ENCODE results near the gene CGB7.
A peak's percentile ranks its signal among the peaks of the same experiment; 100 is the strongest.

Gene CGB7

GRCh38 chr19:49073514-49074378 lies 16.2 kb upstream of the CGB7 start:
- peak; percentile 34 for DNase-seq
- no peak overlapping the region for H3K27ac ChIP-seq (ENCODE audit: low read length)
- H2AFZ ChIP-seq (ENCODE audit: low read depth, low read length): no peak overlapping the region
- no peaks in the 10 kb centered on the region for H3K9me3 ChIP-seq (ENCODE audit: insufficient read depth, low read length, severe bottlenecking)
- TF ChIP-seq EZH2 (IDR thresholded peaks at IDR 0.05; ENCODE audit: borderline replicate concordance, low read depth, low read length, severe bottlenecking) (no peak), CTCF (IDR thresholded peaks at IDR 0.05; ENCODE audit: borderline replicate concordance, extremely low read depth, low read length, poor library complexity, severe bottlenecking) (peak; percentile 58)
- H4K20me1 ChIP-seq (ENCODE audit: insufficient read depth, low read length): no peaks in the 10 kb centered on the region
- H3K4me1 ChIP-seq (ENCODE audit: insufficient read depth, low read length): no peaks in the 10 kb centered on the region
- no peak for ATAC-seq (ENCODE audit: insufficient read depth, low read depth)
- H3K27me3 ChIP-seq (ENCODE audit: insufficient read depth, low read length, poor library complexity): no peaks in the 10 kb centered on the region
- no peaks in the 10 kb centered on the region for H3K79me2 ChIP-seq (ENCODE audit: insufficient read depth, low read length)
- no peak overlapping the region for H3K4me3 ChIP-seq (ENCODE audit: low read depth in 1 of 2, low read length in 2 of 2)
- no peak overlapping the region for H3K4me2 ChIP-seq (ENCODE audit: insufficient read depth, low read length)
- H3K36me3 ChIP-seq (ENCODE audit: insufficient read depth, low read length): no peaks in the 10 kb centered on the region
- H3K9ac ChIP-seq (ENCODE audit: low read depth, low read length): no peak overlapping the region

GRCh38 chr19:49071860-49072547 lies 14.5 kb upstream of the CGB7 start:
- no peaks in the 10 kb centered on the region for H3K36me3 ChIP-seq (ENCODE audit: insufficient read depth, low read length)
- H3K27me3 ChIP-seq (ENCODE audit: insufficient read depth, low read length, poor library complexity): no peaks in the 10 kb centered on the region
- H3K4me3 ChIP-seq (ENCODE audit: low read depth in 1 of 2, low read length in 2 of 2): no peak overlapping the region
- no peaks in the 10 kb centered on the region for H3K4me1 ChIP-seq (ENCODE audit: insufficient read depth, low read length)
- no peaks in the 10 kb centered on the region for H4K20me1 ChIP-seq (ENCODE audit: insufficient read depth, low read length)
- ATAC-seq (ENCODE audit: insufficient read depth, low read depth) (no peak), DNase-seq (no peak)
- no peak overlapping the region for H3K4me2 ChIP-seq (ENCODE audit: insufficient read depth, low read length)
- no peak overlapping the region for H2AFZ ChIP-seq (ENCODE audit: low read depth, low read length)
- no peak overlapping the region for H3K27ac ChIP-seq (ENCODE audit: low read length)
- H3K9ac ChIP-seq (ENCODE audit: low read depth, low read length): no peak overlapping the region
- H3K9me3 ChIP-seq (ENCODE audit: insufficient read depth, low read length, severe bottlenecking): no peaks in the 10 kb centered on the region
- H3K79me2 ChIP-seq (ENCODE audit: insufficient read depth, low read length): no peaks in the 10 kb centered on the region
- TF ChIP-seq EZH2 (IDR thresholded peaks at IDR 0.05; ENCODE audit: borderline replicate concordance, low read depth, low read length, severe bottlenecking) (no peak), CTCF (IDR thresholded peaks at IDR 0.05; ENCODE audit: borderline replicate concordance, extremely low read depth, low read length, poor library complexity, severe bottlenecking) (no peak)

- DNase-seq: no peak
- TF ChIP-seq EZH2 (IDR thresholded peaks at IDR 0.05; ENCODE audit: borderline replicate concordance, low read depth, low read length, severe bottlenecking): no peak
- TF ChIP-seq CTCF (IDR thresholded peaks at IDR 0.05; ENCODE audit: borderline replicate concordance, extremely low read depth, low read length, poor library complexity, severe bottlenecking): no peak
- ATAC-seq (ENCODE audit: insufficient read depth, low read depth): no peak
- no peak overlapping the region for H2AFZ ChIP-seq (ENCODE audit: low read depth, low read length)
- H3K4me1 ChIP-seq (ENCODE audit: insufficient read depth, low read length): no peaks in the 10 kb centered on the region
- no peak overlapping the region for H3K4me3 ChIP-seq (ENCODE audit: low read depth in 1 of 2, low read length in 2 of 2)
- no peak overlapping the region for H3K27ac ChIP-seq (ENCODE audit: low read length)
- no peak overlapping the region for H3K4me2 ChIP-seq (ENCODE audit: insufficient read depth, low read length)
- no peaks in the 10 kb centered on the region for H3K79me2 ChIP-seq (ENCODE audit: insufficient read depth, low read length)
- no peaks in the 10 kb centered on the region for H3K9me3 ChIP-seq (ENCODE audit: insufficient read depth, low read length, severe bottlenecking)
- peaks cover 9% of the 10 kb centered on the region for H3K27me3 ChIP-seq (ENCODE audit: insufficient read depth, low read length, poor library complexity)
- no peaks in the 10 kb centered on the region for H3K36me3 ChIP-seq (ENCODE audit: insufficient read depth, low read length)
- H4K20me1 ChIP-seq (ENCODE audit: insufficient read depth, low read length): no peaks in the 10 kb centered on the region
- H3K9ac ChIP-seq (ENCODE audit: low read depth, low read length): no peak overlapping the region
Measured at GRCh38 chr19:49070416-49070815, 12.9 kb upstream of the CGB7 start.
